Astrocyte (in vitro differentiated cells and primary cell): Measurements from ENCODE around the gene TMEM9. TPM values are rescaled to one million over a fixed set of nuclear protein-coding genes. Genes with fewer than 3 reads are reported as not detected.

ENCODE experiments used
- DNase-seq: peaks from one replicate; pipeline ENCODE4 v3.0.0-alpha.2; 2010; ENCODE audit warnings: low read depth
- FAIRE-seq: peaks from 2 replicates; lab custom pipeline; 2011; peaks lifted over from hg19 to GRCh38; lab: Jason Lieb, UNC
- H2AFZ ChIP-seq: 2 replicates; pipeline ENCODE4 v1.6.0; 2012; ENCODE audit warnings: low read depth, low read length, inconsistent platforms
- H3K27ac ChIP-seq: 2 replicates; pipeline ENCODE4 v1.5.1; 2011; ENCODE audit warnings: low read depth, low read length, inconsistent platforms
- H3K27me3 ChIP-seq: 2 replicates; pipeline ENCODE4 v1.6.0; 2011; ENCODE audit warnings: low read length, inconsistent platforms; ENCODE audit not compliant: insufficient read depth
- H3K36me3 ChIP-seq: 2 replicates; pipeline ENCODE4 v1.5.1; 2011; ENCODE audit warnings: low read length, inconsistent platforms; ENCODE audit not compliant: insufficient read depth
- H3K4me1 ChIP-seq: 2 replicates; pipeline ENCODE4 v1.5.1; 2011; ENCODE audit warnings: low read length, inconsistent platforms; ENCODE audit not compliant: insufficient read depth
- H3K4me2 ChIP-seq: 2 replicates; pipeline ENCODE4 v1.6.0; 2012; ENCODE audit warnings: low read length, inconsistent platforms
- H3K4me3 ChIP-seq: 2 replicates; pipeline ENCODE4 v1.5.1; 2011; ENCODE audit warnings: low read depth, mild to moderate bottlenecking, low read length, inconsistent platforms; ENCODE audit not compliant: insufficient read depth
- H3K79me2 ChIP-seq: 2 replicates; pipeline ENCODE4 v1.6.0; 2012; ENCODE audit warnings: mild to moderate bottlenecking, low read length, inconsistent platforms; ENCODE audit not compliant: insufficient read depth
- H3K9ac ChIP-seq: 2 replicates; pipeline ENCODE4 v1.6.0; 2012; ENCODE audit warnings: mild to moderate bottlenecking, low read length, inconsistent platforms
- H3K9me3 ChIP-seq: 2 replicates; pipeline ENCODE4 v1.5.1; 2012; ENCODE audit warnings: low read depth, mild to moderate bottlenecking, low read length, inconsistent platforms; ENCODE audit not compliant: insufficient read depth
- H4K20me1 ChIP-seq: 2 replicates; pipeline ENCODE4 v1.6.0; 2012; ENCODE audit warnings: low read length, inconsistent platforms; ENCODE audit not compliant: insufficient read depth
- H3K27ac Mint-ChIP-seq: one replicate; pipeline ENCODE4 v1.8.0; 2021; ENCODE audit warnings: mild to moderate bottlenecking, mixed read lengths; ENCODE audit not compliant: unreplicated experiment
- H3K27me3 Mint-ChIP-seq: one replicate; pipeline ENCODE4 v1.8.0; 2021; ENCODE audit warnings: low read depth, mixed read lengths; ENCODE audit not compliant: unreplicated experiment
- H3K36me3 Mint-ChIP-seq: one replicate; pipeline ENCODE4 v1.8.0; 2021; ENCODE audit warnings: low read depth, mixed read lengths; ENCODE audit not compliant: unreplicated experiment
- H3K4me1 Mint-ChIP-seq: one replicate; pipeline ENCODE4 v1.8.0; 2021; ENCODE audit warnings: low read depth, mixed read lengths; ENCODE audit not compliant: unreplicated experiment
- H3K4me3 Mint-ChIP-seq: one replicate; pipeline ENCODE4 v1.8.0; 2021; ENCODE audit warnings: mild to moderate bottlenecking, moderate library complexity, mixed read lengths; ENCODE audit not compliant: unreplicated experiment
- H3K9me3 Mint-ChIP-seq: one replicate; pipeline ENCODE4 v1.8.0; 2021; ENCODE audit warnings: mild to moderate bottlenecking, mixed read lengths; ENCODE audit not compliant: unreplicated experiment
- EZH2 ChIP-seq: IDR thresholded peaks from 2 replicates; pipeline ENCODE4 v1.6.1; 2012; ENCODE audit warnings: mild to moderate bottlenecking, low read length, inconsistent platforms; ENCODE audit not compliant: insufficient read depth
- total RNA-seq: library from RNA; stranded (reverse); gene quantifications from 2 replicates; pipeline ENCODE4 v1.2.1, GENCODE V29; 2021
- TF ChIP-seq, protein P1 (sequence below): IDR thresholded peaks from 2 replicates; pipeline ENCODE4 v1.5.1; 2011; ENCODE audit warnings: low read depth, mild to moderate bottlenecking, inconsistent platforms, low read length, moderate library complexity; ENCODE audit not compliant: insufficient read depth

The TMEM9 gene
- total RNA-seq, 1 donor from 2014 or later = 88.1 TPM

DNA sequence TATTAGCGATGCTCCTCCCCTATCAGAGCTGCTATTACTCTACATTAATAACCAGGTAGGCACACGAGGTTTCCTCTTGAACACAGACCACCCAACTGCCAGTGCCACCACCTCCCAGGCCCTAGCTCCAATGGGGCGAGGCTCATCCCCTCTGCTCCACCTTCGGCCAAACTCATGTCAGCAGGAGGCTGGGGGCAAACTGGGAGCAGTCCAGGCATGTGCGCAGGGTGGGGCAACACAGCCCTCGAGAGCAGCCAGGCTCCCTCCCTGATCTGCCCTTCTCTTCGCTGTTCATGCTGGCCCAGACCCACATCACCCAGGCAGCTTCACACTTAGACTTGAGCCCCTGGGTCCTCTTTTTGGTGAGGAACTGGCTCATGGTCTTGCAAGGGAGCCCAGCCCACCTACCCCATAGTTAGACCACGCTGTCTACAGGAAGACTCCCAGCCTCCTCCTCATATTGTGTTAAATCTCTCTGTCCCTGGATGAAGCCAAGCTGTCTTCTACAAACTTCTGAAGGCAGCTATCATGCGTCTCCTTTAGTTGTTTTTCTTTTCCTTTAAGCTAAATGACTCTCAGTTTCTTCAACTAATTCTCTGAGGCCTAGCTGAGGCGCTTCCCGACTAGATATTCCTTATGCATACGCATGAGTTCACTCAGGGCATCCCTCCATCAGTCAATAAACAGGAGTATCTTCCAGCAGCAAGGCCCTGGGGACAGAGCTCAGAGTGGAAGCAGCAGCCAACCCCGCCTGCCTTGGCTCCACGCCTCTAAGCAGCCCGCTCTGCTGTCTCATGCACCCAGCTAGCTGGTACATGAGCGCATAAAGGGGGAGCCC, 12.0 kb downstream of the TMEM9 start:
- Histone ChIP-seq H2AFZ (no peak overlapping the region), H3K4me3 (no peak overlapping the region), H3K36me3 (peaks cover 28% of the 10 kb centered on the region), H3K9ac (no peak overlapping the region), H3K9me3 (no peaks in the 10 kb centered on the region), H3K79me2 (no peaks in the 10 kb centered on the region), H3K27me3 (no peaks in the 10 kb centered on the region), H3K4me1 (peaks cover 13% of the 10 kb centered on the region), H3K27ac (no peak overlapping the region), H3K4me2 (no peak overlapping the region), H4K20me1 (peaks cover 32% of the 10 kb centered on the region)
- FAIRE-seq (no peak), DNase-seq (no peak)
- no peaks in the 10 kb centered on the region for H3K27me3 Mint-ChIP-seq
- H3K4me1 Mint-ChIP-seq = peaks cover 11% of the 10 kb centered on the region
- TF ChIP-seq, protein P1, sequence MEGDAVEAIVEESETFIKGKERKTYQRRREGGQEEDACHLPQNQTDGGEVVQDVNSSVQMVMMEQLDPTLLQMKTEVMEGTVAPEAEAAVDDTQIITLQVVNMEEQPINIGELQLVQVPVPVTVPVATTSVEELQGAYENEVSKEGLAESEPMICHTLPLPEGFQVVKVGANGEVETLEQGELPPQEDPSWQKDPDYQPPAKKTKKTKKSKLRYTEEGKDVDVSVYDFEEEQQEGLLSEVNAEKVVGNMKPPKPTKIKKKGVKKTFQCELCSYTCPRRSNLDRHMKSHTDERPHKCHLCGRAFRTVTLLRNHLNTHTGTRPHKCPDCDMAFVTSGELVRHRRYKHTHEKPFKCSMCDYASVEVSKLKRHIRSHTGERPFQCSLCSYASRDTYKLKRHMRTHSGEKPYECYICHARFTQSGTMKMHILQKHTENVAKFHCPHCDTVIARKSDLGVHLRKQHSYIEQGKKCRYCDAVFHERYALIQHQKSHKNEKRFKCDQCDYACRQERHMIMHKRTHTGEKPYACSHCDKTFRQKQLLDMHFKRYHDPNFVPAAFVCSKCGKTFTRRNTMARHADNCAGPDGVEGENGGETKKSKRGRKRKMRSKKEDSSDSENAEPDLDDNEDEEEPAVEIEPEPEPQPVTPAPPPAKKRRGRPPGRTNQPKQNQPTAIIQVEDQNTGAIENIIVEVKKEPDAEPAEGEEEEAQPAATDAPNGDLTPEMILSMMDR = no peak
- TF ChIP-seq EZH2 = no peak
- no peaks in the 10 kb centered on the region for H3K9me3 Mint-ChIP-seq
- H3K36me3 Mint-ChIP-seq = peaks cover 36% of the 10 kb centered on the region
- H3K27ac Mint-ChIP-seq = no peak overlapping the region
- no peak overlapping the region for H3K4me3 Mint-ChIP-seq

DNA sequence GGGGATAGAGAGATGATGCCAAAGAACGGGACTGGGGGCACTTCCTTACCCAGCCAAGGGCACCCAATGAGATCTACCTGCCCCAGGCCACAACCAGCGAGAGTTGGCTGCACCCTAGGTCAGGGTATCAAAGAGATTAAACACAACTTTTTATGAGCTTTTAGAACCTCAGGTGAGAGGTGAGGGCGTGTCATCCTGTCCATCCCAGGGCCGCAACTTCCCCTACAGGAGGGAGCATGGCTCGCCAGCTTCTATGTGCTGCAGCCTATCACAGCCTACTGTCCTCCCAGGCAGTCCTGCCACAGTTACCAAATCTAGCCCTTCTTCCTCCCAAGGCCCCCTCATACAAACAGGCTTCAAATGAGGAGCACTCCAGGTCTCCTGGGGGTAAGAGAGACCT, 12.9 kb downstream of the TMEM9 start:
- Mint-ChIP-seq H3K36me3 (peaks cover 33% of the 10 kb centered on the region), H3K27ac (no peak overlapping the region)

More for the DNA sequence above, 12.9 kb downstream of the TMEM9 start:
- no peak for DNase-seq
- no peak overlapping the region for H3K4me3 Mint-ChIP-seq
- no peaks in the 10 kb centered on the region for H3K9me3 Mint-ChIP-seq
- no peak overlapping the region for H3K4me3 ChIP-seq
- H3K4me2 ChIP-seq = no peak overlapping the region
- peaks cover 25% of the 10 kb centered on the region for H3K36me3 ChIP-seq
- TF ChIP-seq EZH2 = no peak
- TF ChIP-seq, protein P1 = no peak
- no peaks in the 10 kb centered on the region for H3K79me2 ChIP-seq
- FAIRE-seq = no peak
- peaks cover 20% of the 10 kb centered on the region for H3K4me1 ChIP-seq
- no peaks in the 10 kb centered on the region for H3K27me3 Mint-ChIP-seq
- no peak overlapping the region for H2AFZ ChIP-seq
- peaks cover 40% of the 10 kb centered on the region for H4K20me1 ChIP-seq
- H3K9me3 ChIP-seq = no peaks in the 10 kb centered on the region
- no peaks in the 10 kb centered on the region for H3K27me3 ChIP-seq
- no peak overlapping the region for H3K27ac ChIP-seq
- H3K4me1 Mint-ChIP-seq = peaks cover 13% of the 10 kb centered on the region
- H3K9ac ChIP-seq = no peak overlapping the region
